Measurements from ENCODE around the gene DDX39A.
"Not testable (repeated sequence)": the region's sequence is repeated elsewhere in the genome, so short reads cannot be mapped to it uniquely, and the experiment has no call there.

DDX39A gene

GRCh38 chr19:14419106-14419813, at the start of gene DDX39A:
Gene DDX39A, minus strand, starts transcription at chr19:14419341. Its CDS starts 6,121 bp downstream, at chr19:14413220.
- peak; percentile 97 for DNase-seq (ENCODE audit: low read depth)
- no peak for TF ChIP-seq CTCF (IDR thresholded peaks at IDR 0.05; ENCODE audit: control insufficient read depth, insufficient read depth, low read depth, low read length, missing control alignments)
- peak within 1 kb of the TSS; percentile 96 for H3K4me3 ChIP-seq (ENCODE audit: control insufficient read depth, low read depth, low read length)

GRCh38 chr19:14467816-14468215, 48.7 kb upstream of the DDX39A start:
- TF ChIP-seq CTCF (IDR thresholded peaks at IDR 0.05; ENCODE audit: control insufficient read depth, insufficient read depth, low read depth, low read length, missing control alignments) = peak; percentile 15
- no peak overlapping the region for H3K4me3 ChIP-seq (ENCODE audit: control insufficient read depth, low read depth, low read length)
- DNase-seq (ENCODE audit: low read depth) = no peak

- no peak overlapping the region for H3K4me3 ChIP-seq (ENCODE audit: control insufficient read depth, low read depth, low read length)
- DNase-seq (ENCODE audit: low read depth) = no peak
- TF ChIP-seq CTCF (IDR thresholded peaks at IDR 0.05; ENCODE audit: control insufficient read depth, insufficient read depth, low read depth, low read length, missing control alignments) = no peak
Observed at GRCh38 chr19:14467391-14467790, 48.2 kb upstream of the DDX39A start.

GRCh38 chr19:14463747-14464146, 44.6 kb upstream of the DDX39A start:
- no peak for DNase-seq (ENCODE audit: low read depth)
- no peak for TF ChIP-seq CTCF (IDR thresholded peaks at IDR 0.05; ENCODE audit: control insufficient read depth, insufficient read depth, low read depth, low read length, missing control alignments)
- no peak overlapping the region for H3K4me3 ChIP-seq (ENCODE audit: control insufficient read depth, low read depth, low read length)

GRCh38 chr19:14462401-14462800, 43.3 kb upstream of the DDX39A start:
- DNase-seq (ENCODE audit: low read depth) = not testable (repeated sequence)

GRCh38 chr19:14460935-14461334, 41.8 kb upstream of the DDX39A start:
- TF ChIP-seq CTCF (IDR thresholded peaks at IDR 0.05; ENCODE audit: control insufficient read depth, insufficient read depth, low read depth, low read length, missing control alignments) = no peak
- no peak overlapping the region for H3K4me3 ChIP-seq (ENCODE audit: control insufficient read depth, low read depth, low read length)
- DNase-seq (ENCODE audit: low read depth) = no peak

More at GRCh38 chr19:14462401-14462800, 43.3 kb upstream of the DDX39A start:
- H3K4me3 ChIP-seq (ENCODE audit: control insufficient read depth, low read depth, low read length) = not testable (repeated sequence)

GRCh38 chr19:14459703-14460102, 40.6 kb upstream of the DDX39A start:
- no peak overlapping the region for H3K4me3 ChIP-seq (ENCODE audit: control insufficient read depth, low read depth, low read length)
- no peak for DNase-seq (ENCODE audit: low read depth)
- TF ChIP-seq CTCF (IDR thresholded peaks at IDR 0.05; ENCODE audit: control insufficient read depth, insufficient read depth, low read depth, low read length, missing control alignments) = no peak

- DNase-seq (ENCODE audit: low read depth); H3K4me3 ChIP-seq (ENCODE audit: control insufficient read depth, low read depth, low read length): not testable (repeated sequence)
Observed at GRCh38 chr19:14452303-14452702, 33.2 kb upstream of the DDX39A start.
